Gastroesophageal sphincter (tissue), 4 donors: Measurements from ENCODE around the gene VSIG1. TPM values are rescaled to one million over a fixed set of nuclear protein-coding genes. Genes with fewer than 3 reads are reported as not detected.

Source experiments
- ATAC-seq: fragments of 150-250 bp; one replicate; pipeline ENCODE4 v1.9.1; 2016; ENCODE audit warnings: mild to moderate bottlenecking, moderate library complexity
- H3K27ac ChIP-seq, 4 donors: fragments of 200-600 bp; sonication (generic) in 3 of 4; 1 replicate in 3 of 4; 2 replicates in 1 of 4; pipeline ENCODE4 v1.5.1; 2016 to 2019
- H3K27me3 ChIP-seq: fragments of 200-600 bp; sonication (generic); one replicate; pipeline ENCODE4 v1.5.1; 2019
- H3K36me3 ChIP-seq, 2 donors: fragments of 200-600 bp; sonication (generic); one replicate each; pipeline ENCODE4 v1.5.1; 2019; ENCODE audit warnings: control low read depth in 1 of 2
- H3K4me1 ChIP-seq, 3 donors: fragments of 200-600 bp; sonication (generic); 1 replicate in 2 of 3; 2 replicates in 1 of 3; pipeline ENCODE4 v1.5.1; 2016 to 2019; ENCODE audit warnings: control low read depth in 2 of 3
- H3K4me3 ChIP-seq, 2 donors: fragments of 200-600 bp; sonication (generic); one replicate each; pipeline ENCODE4 v1.5.1; 2019; ENCODE audit warnings: mild to moderate bottlenecking in 1 of 2, moderate library complexity in 1 of 2
- H3K9me3 ChIP-seq, 3 donors: fragments of 200-600 bp; sonication (generic); one replicate each; pipeline ENCODE4 v1.5.1; 2017 to 2019; ENCODE audit warnings: control low read depth in 2 of 3
- EP300 ChIP-seq: sonication (generic); formaldehyde crosslinking; IDR thresholded peaks from one replicate; pipeline ENCODE4 v1.6.1; 2017; ENCODE audit warnings: antibody characterized with exemption, mild to moderate bottlenecking
- POLR2A ChIP-seq, 2 donors: fragments of 450-650 bp; IDR thresholded peaks; one replicate each; pipeline ENCODE4 v1.6.1; 2017; ENCODE audit warnings: antibody characterized with exemption in 2 of 2, mild to moderate bottlenecking in 2 of 2, moderate library complexity in 1 of 2
- POLR2AphosphoS5 ChIP-seq: sonication (generic); formaldehyde crosslinking; IDR thresholded peaks from one replicate; pipeline ENCODE4 v1.6.1; 2017; ENCODE audit warnings: antibody characterized with exemption
- WGBS, 2 donors: methylation state at CpG; one replicate each; pipeline ENCODE4 v1.1.5; 2018; ENCODE audit warnings: low coverage in 1 of 2; 5-methylcytosine and 5-hydroxymethylcytosine counted together
- total RNA-seq, 4 donors: library from RNA; depleted of rRNA; stranded (reverse); fragments of >200 nt; gene quantifications; one replicate each; pipeline ENCODE4 v1.1.0, GENCODE V29; 2016
- TF ChIP-seq, protein P1 (sequence below), 4 experiments: fragments of 200-600 bp in 2 of 4; fragments of 450-650 bp in 2 of 4; sonication (generic) in 1 of 4; IDR thresholded peaks; one replicate each; pipeline ENCODE4 v1.5.1; 2017 to 2019; ENCODE audit warnings: antibody characterized with exemption in 4 of 4, mild to moderate bottlenecking in 2 of 4, moderate library complexity in 2 of 4

VSIG1 gene
- total RNA-seq, 4 donors from 2014 or later = not detected

DNA sequence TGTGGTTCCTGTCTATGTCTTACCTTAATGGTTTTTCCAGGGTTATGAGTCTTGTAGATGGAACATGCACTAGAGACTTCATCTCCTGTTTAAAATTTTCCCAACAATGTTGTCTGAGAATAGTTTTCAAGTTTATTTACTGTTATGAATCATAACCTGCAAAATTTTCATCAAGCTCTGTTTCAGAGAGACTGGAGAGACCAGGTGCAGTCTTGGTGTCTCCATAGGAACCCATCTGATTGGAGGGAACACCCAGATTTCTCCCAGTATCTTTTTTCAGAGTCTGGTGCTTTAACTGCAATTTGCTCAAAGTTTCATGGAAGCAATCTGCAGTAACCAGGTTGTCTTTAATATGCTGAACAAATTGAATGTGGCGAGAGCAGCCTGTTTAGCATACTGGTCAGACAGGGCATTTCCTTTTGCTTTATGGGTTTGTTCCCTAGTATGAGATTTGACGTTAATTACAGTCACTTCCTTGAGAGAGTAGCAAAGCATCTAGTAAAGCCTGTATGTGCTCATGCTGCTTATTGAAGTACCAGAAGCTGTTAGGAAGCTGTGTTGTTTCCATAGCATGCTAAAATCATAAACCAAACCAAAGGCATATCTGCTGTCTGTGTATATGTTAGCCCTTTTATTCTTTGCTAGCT, 18.8 kb upstream of the VSIG1 start:
- H3K27me3 ChIP-seq = no peaks in the 10 kb centered on the region
- TF ChIP-seq, protein P1, sequence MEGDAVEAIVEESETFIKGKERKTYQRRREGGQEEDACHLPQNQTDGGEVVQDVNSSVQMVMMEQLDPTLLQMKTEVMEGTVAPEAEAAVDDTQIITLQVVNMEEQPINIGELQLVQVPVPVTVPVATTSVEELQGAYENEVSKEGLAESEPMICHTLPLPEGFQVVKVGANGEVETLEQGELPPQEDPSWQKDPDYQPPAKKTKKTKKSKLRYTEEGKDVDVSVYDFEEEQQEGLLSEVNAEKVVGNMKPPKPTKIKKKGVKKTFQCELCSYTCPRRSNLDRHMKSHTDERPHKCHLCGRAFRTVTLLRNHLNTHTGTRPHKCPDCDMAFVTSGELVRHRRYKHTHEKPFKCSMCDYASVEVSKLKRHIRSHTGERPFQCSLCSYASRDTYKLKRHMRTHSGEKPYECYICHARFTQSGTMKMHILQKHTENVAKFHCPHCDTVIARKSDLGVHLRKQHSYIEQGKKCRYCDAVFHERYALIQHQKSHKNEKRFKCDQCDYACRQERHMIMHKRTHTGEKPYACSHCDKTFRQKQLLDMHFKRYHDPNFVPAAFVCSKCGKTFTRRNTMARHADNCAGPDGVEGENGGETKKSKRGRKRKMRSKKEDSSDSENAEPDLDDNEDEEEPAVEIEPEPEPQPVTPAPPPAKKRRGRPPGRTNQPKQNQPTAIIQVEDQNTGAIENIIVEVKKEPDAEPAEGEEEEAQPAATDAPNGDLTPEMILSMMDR (IDR thresholded peaks at IDR 0.05) = no peak
- TF ChIP-seq POLR2AphosphoS5 (no peak), EP300 (no peak), POLR2A (IDR thresholded peaks at IDR 0.05) (no peak)
- H3K4me3 ChIP-seq = no peak overlapping the region
- no peaks in the 10 kb centered on the region for H3K9me3 ChIP-seq
- WGBS, 2 donors = 60% methylated on average over 2 of the region's 2 CpGs; no CpG with 5 or more reads in 1 of the 2 donors
- H3K27ac ChIP-seq = no peak overlapping the region
- no peak for ATAC-seq
- H3K4me1 ChIP-seq = no peaks in the 10 kb centered on the region
- no peaks in the 10 kb centered on the region for H3K36me3 ChIP-seq

DNA sequence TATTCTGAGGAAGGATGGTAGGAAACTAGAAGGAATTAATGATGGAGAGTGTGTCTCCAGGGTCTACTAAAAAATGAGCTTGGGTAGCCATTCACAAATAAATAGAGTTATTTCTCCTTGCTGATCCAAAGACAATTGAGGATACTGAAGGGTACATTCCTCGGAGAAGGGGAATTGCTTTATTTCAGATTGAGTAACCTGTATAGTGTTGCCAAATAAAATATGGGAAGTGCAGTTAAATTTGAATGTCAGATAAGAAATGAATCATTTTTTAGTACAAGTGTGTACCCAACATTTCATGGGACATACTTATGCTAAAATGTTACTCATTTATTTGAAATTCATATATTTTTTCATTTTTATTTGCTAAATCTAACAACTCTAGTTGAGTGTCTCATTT, 16.0 kb upstream of the VSIG1 start:
- ATAC-seq = no peak
- Histone ChIP-seq H3K4me1 (no peaks in the 10 kb centered on the region), H3K4me3 (no peak overlapping the region), H3K27me3 (no peaks in the 10 kb centered on the region), H3K36me3 (no peaks in the 10 kb centered on the region), H3K9me3 (no peaks in the 10 kb centered on the region), H3K27ac (no peak overlapping the region)
- WGBS, 2 donors = 86 to 91% methylated on average over 1 of the region's 1 CpG
- TF ChIP-seq POLR2AphosphoS5 (no peak), EP300 (no peak), POLR2A (IDR thresholded peaks at IDR 0.05) (no peak)
- TF ChIP-seq, protein P1 (IDR thresholded peaks at IDR 0.05) = no peak

DNA sequence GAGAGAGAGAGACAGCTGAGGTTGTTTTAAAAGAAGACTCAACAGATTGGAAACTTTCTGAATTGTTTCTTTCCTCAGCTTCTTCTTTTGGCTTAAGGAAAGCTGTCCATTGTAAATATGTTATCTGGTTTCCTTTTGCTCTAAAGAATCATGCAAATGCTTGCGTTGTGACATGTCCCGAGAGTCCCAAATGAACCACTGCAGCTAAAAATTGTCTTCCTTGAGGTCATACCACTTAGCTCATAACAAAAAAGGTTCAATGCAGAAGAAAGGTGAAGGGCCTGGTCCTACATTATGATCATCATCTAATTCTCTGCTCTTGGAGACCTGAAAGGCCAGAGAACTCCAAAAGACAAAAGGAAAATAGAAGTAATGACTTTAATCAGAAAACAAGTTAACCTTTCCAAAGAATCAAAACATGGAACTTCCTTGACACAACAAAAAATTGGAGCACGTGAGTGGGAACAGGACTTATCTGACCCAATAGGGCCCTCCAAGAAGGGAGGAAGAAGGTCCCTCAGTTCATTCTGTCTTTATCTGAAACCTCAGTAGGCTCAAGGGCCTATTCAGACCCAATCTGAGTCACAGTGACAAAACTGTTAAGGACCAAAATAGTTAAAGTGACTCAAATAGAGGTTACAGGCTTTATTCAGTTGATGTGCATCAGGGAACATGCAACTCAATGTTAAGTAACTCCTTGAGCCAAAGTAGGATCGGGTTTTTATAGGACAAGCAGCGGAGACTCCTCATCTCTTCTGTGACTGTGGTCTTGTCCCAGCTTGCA, 14.7 kb upstream of the VSIG1 start:
- no peak overlapping the region for H3K27ac ChIP-seq
- no peaks in the 10 kb centered on the region for H3K9me3 ChIP-seq
- no peaks in the 10 kb centered on the region for H3K27me3 ChIP-seq
- no peaks in the 10 kb centered on the region for H3K36me3 ChIP-seq
- 56 to 81% methylated on average over 2 to 4 of the region's 5 CpGs for WGBS, 2 donors
- H3K4me1 ChIP-seq = no peaks in the 10 kb centered on the region
- no peak for TF ChIP-seq POLR2AphosphoS5
- no peak for TF ChIP-seq POLR2A (IDR thresholded peaks at IDR 0.05)
- TF ChIP-seq EP300 = no peak
- TF ChIP-seq, protein P1 (IDR thresholded peaks at IDR 0.05) = no peak
- H3K4me3 ChIP-seq = no peak overlapping the region
- no peak for ATAC-seq

DNA sequence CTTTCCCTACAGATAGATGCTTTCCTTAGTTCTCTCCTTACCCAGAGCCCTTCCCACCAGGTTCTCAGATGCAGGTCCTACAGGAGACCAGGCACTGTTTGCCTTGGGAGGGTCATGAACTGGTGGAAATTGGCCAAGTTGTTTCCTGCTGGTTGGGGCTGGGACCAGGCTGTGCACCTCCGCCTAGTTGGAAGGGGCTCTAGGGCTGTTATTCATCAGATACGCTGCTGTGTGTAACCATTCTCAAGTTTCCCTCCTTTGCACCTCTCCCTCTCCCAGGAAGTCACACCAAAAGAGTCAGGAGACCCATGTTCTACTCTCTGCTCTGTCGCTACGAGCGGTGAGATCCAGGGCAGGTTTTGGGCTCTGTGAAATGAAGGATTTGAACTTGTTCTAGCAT, 11.9 kb upstream of the VSIG1 start:
- 92% methylated on average over 2 of the region's 5 CpGs; no CpG with 5 or more reads in 1 of the 2 donors for WGBS, 2 donors
- TF ChIP-seq POLR2AphosphoS5 = no peak
- TF ChIP-seq, protein P1 (IDR thresholded peaks at IDR 0.05) = no peak
- no peak for TF ChIP-seq POLR2A (IDR thresholded peaks at IDR 0.05)
- no peak for TF ChIP-seq EP300

More for the DNA sequence above, 11.9 kb upstream of the VSIG1 start:
- no peaks in the 10 kb centered on the region for H3K9me3 ChIP-seq
- no peak for ATAC-seq
- no peaks in the 10 kb centered on the region for H3K36me3 ChIP-seq
- no peak overlapping the region for H3K27ac ChIP-seq
- no peaks in the 10 kb centered on the region for H3K4me1 ChIP-seq
- no peaks in the 10 kb centered on the region for H3K27me3 ChIP-seq
- no peak overlapping the region for H3K4me3 ChIP-seq
